Measurements from ENCODE around the gene SLC2A11. TPM values are rescaled to one million over a fixed set of nuclear protein-coding genes. Genes with fewer than 3 reads are reported as not detected.

Gene SLC2A11
- total RNA-seq, 2 experiments from 2014 or later, result 5.2 to 5.9 TPM

GRCh38 chr22:23884140-23884539, 26.5 kb downstream of the SLC2A11 start:
- no peaks in the 10 kb centered on the region for H3K27me3 Mint-ChIP-seq
- H3K27ac Mint-ChIP-seq, result no peak overlapping the region
- DNase-seq, result no peak
- H3K9me3 Mint-ChIP-seq, result no peaks in the 10 kb centered on the region
- no peaks in the 10 kb centered on the region for H3K36me3 Mint-ChIP-seq
- no peak overlapping the region for H3K4me3 Mint-ChIP-seq
- H3K4me1 Mint-ChIP-seq, result no peaks in the 10 kb centered on the region

GRCh38 chr22:23888615-23889401, 31.1 kb downstream of the SLC2A11 start:
- Mint-ChIP-seq H3K27ac (no peak overlapping the region), H3K27me3 (no peaks in the 10 kb centered on the region), H3K9me3 (no peaks in the 10 kb centered on the region), H3K36me3 (no peaks in the 10 kb centered on the region), H3K4me3 (no peak overlapping the region), H3K4me1 (peaks cover 7% of the 10 kb centered on the region)
- no peak for DNase-seq

GRCh38 chr22:23889620-23890019, 31.9 kb downstream of the SLC2A11 start:
- no peaks in the 10 kb centered on the region for H3K27me3 Mint-ChIP-seq
- no peak for DNase-seq
- peaks cover 10% of the 10 kb centered on the region for H3K4me1 Mint-ChIP-seq
- H3K36me3 Mint-ChIP-seq, result peaks cover 3% of the 10 kb centered on the region
- H3K27ac Mint-ChIP-seq, result no peak overlapping the region
- H3K9me3 Mint-ChIP-seq, result no peaks in the 10 kb centered on the region
- H3K4me3 Mint-ChIP-seq, result no peak overlapping the region

DNA sequence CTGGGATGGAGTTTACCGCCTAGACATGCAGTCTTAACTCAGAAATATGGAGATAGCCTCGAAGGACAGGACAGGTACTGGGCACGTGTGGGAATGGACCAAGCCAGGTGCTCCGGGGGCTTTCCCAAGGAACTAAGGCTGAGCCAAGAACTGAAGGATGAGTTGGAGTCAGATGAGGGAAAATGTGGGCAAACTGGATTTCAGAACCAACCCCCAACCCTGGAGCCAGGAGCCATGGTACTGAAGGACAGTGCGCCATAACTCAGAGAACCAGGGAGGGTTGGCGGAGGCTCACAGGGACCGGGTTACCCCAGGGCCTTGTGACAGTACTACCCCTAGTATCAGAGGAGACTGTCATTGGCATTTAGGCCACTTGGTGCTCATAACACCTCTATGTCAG, 34.1 kb downstream of the SLC2A11 start:
- Mint-ChIP-seq H3K27ac (no peak overlapping the region), H3K36me3 (peaks cover 23% of the 10 kb centered on the region), H3K4me3 (no peak overlapping the region), H3K4me1 (peaks cover 20% of the 10 kb centered on the region), H3K9me3 (no peaks in the 10 kb centered on the region), H3K27me3 (peaks cover 3% of the 10 kb centered on the region)
- DNase-seq, result no peak

DNA sequence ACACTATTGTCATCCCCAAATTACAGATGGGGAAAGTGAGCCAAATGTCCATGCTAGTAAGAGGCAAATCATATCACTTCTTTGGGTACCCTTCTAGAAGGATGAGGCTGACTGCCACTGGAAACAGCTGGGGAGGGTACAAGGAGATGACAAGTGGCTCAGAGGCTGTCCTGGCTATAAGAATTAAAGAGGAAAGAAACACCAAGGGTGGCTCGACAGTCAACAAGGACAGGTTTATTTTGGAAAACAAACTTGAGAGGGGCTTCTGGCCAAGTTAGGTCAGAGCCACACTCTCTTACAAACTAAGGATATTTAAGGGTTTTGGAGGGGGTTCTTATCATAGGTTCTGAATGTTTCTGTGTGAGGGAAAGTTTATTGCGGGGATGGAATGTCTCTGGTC, 34.5 kb downstream of the SLC2A11 start:
- Mint-ChIP-seq H3K4me1 (peaks cover 22% of the 10 kb centered on the region), H3K27ac (no peak overlapping the region), H3K9me3 (no peaks in the 10 kb centered on the region), H3K4me3 (no peak overlapping the region), H3K36me3 (peaks cover 27% of the 10 kb centered on the region), H3K27me3 (peaks cover 3% of the 10 kb centered on the region)
- no peak for DNase-seq

GRCh38 chr22:23892706-23893105, 35.0 kb downstream of the SLC2A11 start:
- H3K4me1 Mint-ChIP-seq, result peaks cover 24% of the 10 kb centered on the region
- peak overlapping the region; percentile 39 for H3K27ac Mint-ChIP-seq
- H3K36me3 Mint-ChIP-seq, result peaks cover 31% of the 10 kb centered on the region
- H3K27me3 Mint-ChIP-seq, result peaks cover 3% of the 10 kb centered on the region
- no peaks in the 10 kb centered on the region for H3K9me3 Mint-ChIP-seq
- no peak for DNase-seq
- H3K4me3 Mint-ChIP-seq, result peak overlapping the region; percentile 96

- peaks cover 24% of the 10 kb centered on the region for H3K4me1 Mint-ChIP-seq
- peak overlapping the region; percentile 99 for H3K27ac Mint-ChIP-seq
- no peaks in the 10 kb centered on the region for H3K9me3 Mint-ChIP-seq
- H3K4me3 Mint-ChIP-seq, result peak overlapping the region; percentile 96
- peaks cover 35% of the 10 kb centered on the region for H3K36me3 Mint-ChIP-seq
- peaks cover 3% of the 10 kb centered on the region for H3K27me3 Mint-ChIP-seq
- no peak for DNase-seq
Observed at GRCh38 chr22:23893121-23893944, 35.7 kb downstream of the SLC2A11 start.

DNA sequence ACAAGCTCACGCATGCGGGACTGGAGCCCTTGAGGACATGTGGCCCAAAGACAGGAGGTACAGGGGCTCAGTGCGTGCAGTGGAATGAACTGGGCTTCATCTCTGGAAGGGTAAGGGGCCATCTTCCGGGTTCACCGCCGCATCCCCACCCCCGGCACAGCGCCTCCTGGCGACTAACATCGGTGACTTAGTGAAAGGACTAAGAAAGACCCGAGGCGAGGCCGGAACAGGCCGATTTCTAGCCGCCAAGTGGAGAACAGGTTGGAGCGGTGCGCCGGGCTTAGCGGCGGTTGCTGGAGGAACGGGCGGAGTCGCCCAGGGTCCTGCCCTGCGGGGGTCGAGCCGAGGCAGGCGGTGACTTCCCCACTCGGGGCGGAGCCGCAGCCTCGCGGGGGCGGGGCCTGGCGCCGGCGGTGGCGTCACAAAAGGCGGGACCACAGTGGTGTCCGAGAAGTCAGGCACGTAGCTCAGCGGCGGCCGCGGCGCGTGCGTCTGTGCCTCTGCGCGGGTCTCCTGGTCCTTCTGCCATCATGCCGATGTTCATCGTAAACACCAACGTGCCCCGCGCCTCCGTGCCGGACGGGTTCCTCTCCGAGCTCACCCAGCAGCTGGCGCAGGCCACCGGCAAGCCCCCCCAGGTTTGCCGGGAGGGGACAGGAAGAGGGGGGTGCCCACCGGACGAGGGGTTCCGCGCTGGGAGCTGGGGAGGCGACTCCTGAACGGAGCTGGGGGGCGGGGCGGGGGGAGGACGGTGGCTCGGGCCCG, 36.5 kb downstream of the SLC2A11 start, which contains the start of gene MIF:
MIF (plus strand) TSS at position 439 of the 765 bp plus-strand sequence; CDS start at position 531, 92 bp downstream.
- Mint-ChIP-seq H3K4me3 (peak within 1 kb of the TSS; percentile 96), H3K27me3 (peaks cover 3% of the 10 kb centered on the region), H3K4me1 (peaks cover 26% of the 10 kb centered on the region), H3K36me3 (peaks cover 38% of the 10 kb centered on the region), H3K9me3 (no peaks in the 10 kb centered on the region), H3K27ac (peak within 1 kb of the TSS; percentile 99)
- DNase-seq, result peak; percentile 100

DNA sequence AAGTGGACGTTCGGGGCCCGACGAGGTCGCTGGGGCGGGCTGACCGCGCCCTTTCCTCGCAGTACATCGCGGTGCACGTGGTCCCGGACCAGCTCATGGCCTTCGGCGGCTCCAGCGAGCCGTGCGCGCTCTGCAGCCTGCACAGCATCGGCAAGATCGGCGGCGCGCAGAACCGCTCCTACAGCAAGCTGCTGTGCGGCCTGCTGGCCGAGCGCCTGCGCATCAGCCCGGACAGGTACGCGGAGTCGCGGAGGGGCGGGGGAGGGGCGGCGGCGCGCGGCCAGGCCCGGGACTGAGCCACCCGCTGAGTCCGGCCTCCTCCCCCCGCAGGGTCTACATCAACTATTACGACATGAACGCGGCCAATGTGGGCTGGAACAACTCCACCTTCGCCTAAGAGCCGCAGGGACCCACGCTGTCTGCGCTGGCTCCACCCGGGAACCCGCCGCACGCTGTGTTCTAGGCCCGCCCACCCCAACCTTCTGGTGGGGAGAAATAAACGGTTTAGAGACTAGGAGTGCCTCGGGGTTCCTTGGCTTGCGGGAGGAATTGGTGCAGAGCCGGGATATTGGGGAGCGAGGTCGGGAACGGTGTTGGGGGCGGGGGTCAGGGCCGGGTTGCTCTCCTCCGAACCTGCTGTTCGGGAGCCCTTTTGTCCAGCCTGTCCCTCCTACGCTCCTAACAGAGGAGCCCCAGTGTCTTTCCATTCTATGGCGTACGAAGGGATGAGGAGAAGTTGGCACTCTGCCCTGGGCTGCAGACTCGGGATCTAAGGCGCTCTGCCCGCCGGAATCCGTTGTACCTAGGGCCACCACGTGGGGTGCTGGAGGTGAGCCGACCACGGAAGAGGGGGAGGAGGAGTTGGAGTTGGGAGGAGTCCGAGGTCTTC, 37.3 kb downstream of the SLC2A11 start:
- H3K27ac Mint-ChIP-seq, result peak overlapping the region; percentile 99
- peaks cover 3% of the 10 kb centered on the region for H3K27me3 Mint-ChIP-seq
- peak overlapping the region; percentile 96 for H3K4me3 Mint-ChIP-seq
- H3K4me1 Mint-ChIP-seq, result peaks cover 26% of the 10 kb centered on the region
- H3K36me3 Mint-ChIP-seq, result peaks cover 44% of the 10 kb centered on the region
- DNase-seq, result peak; percentile 80
- no peaks in the 10 kb centered on the region for H3K9me3 Mint-ChIP-seq

- Mint-ChIP-seq H3K36me3 (peaks cover 50% of the 10 kb centered on the region), H3K27ac (peak overlapping the region; percentile 99), H3K4me3 (peak overlapping the region; percentile 96), H3K4me1 (peaks cover 26% of the 10 kb centered on the region), H3K9me3 (no peaks in the 10 kb centered on the region), H3K27me3 (peaks cover 3% of the 10 kb centered on the region)
- DNase-seq, result no peak
Observed at GRCh38 chr22:23895599-23896144, 38.0 kb downstream of the SLC2A11 start.

GRCh38 chr22:23896166-23896522, 38.5 kb downstream of the SLC2A11 start:
- Mint-ChIP-seq H3K9me3 (no peaks in the 10 kb centered on the region), H3K27me3 (peaks cover 3% of the 10 kb centered on the region)

GRCh38 chr22:23896523-23897186, 39.0 kb downstream of the SLC2A11 start:
- Mint-ChIP-seq H3K4me3 (peak overlapping the region; percentile 96), H3K36me3 (peaks cover 53% of the 10 kb centered on the region), H3K4me1 (peaks cover 26% of the 10 kb centered on the region), H3K9me3 (no peaks in the 10 kb centered on the region), H3K27me3 (peaks cover 3% of the 10 kb centered on the region), H3K27ac (peak overlapping the region; percentile 84)
- DNase-seq, result no peak

More at GRCh38 chr22:23896166-23896522, 38.5 kb downstream of the SLC2A11 start:
- DNase-seq, result no peak
- peak overlapping the region; percentile 96 for H3K4me3 Mint-ChIP-seq
- H3K36me3 Mint-ChIP-seq, result peaks cover 53% of the 10 kb centered on the region
- peak overlapping the region; percentile 99 for H3K27ac Mint-ChIP-seq
- peaks cover 26% of the 10 kb centered on the region for H3K4me1 Mint-ChIP-seq

DNA sequence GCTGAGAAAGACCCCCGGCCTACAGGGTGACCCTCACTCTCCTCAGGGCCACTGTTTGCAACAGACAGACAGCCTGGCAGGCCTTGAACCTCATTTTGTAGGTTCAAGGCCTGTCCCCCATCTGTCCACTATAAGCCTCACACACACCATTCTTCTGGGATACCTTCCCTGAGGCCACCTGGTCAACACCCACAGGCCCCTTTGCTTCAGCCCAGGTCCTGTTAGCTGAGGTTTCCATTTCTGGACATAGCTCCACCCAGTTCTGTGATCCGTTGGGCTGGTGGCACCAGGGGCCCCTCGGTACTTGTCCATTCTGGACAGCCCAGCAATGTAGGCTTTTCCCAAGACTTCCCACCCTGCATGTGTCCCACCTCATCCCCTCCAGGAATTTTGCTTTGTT, 39.6 kb downstream of the SLC2A11 start:
- Mint-ChIP-seq H3K27ac (peak overlapping the region; percentile 84), H3K36me3 (peaks cover 53% of the 10 kb centered on the region), H3K9me3 (no peaks in the 10 kb centered on the region), H3K4me3 (peak overlapping the region; percentile 96), H3K27me3 (peaks cover 3% of the 10 kb centered on the region), H3K4me1 (peaks cover 26% of the 10 kb centered on the region)
- DNase-seq, result no peak
